ENCODE measurements around the gene POU5F1.
"Not testable (repeated sequence)": the region's sequence is repeated elsewhere in the genome, so short reads cannot be mapped to it uniquely, and the experiment has no call there.

Gene POU5F1

GRCh38 chr6:31170600-31170881 lies at the start of gene POU5F1:
Gene POU5F1, minus strand, starts transcription at chr6:31170682. Its CDS starts 62 bp downstream, at chr6:31170620.
- Mint-ChIP-seq H3K4me3 (no peak within 1 kb of the TSS), H3K4me1 (peaks cover 6% of the 10 kb centered on the region), H3K9me3 (no peaks in the 10 kb centered on the region), H3K36me3 (no peaks in the 10 kb centered on the region), H3K27ac (no peak within 1 kb of the TSS), H3K27me3 (no peaks in the 10 kb centered on the region)
- no peak for ATAC-seq

GRCh38 chr6:31216208-31216898 lies 45.9 kb upstream of the POU5F1 start:
- Mint-ChIP-seq H3K4me1 (peaks cover 9% of the 10 kb centered on the region), H3K9me3 (peaks cover 8% of the 10 kb centered on the region), H3K27ac (peak overlapping the region; percentile 29), H3K36me3 (peaks cover 10% of the 10 kb centered on the region), H3K4me3 (no peak overlapping the region), H3K27me3 (no peaks in the 10 kb centered on the region)
- ATAC-seq, result no peak

GRCh38 chr6:31215216-31215615 lies 44.7 kb upstream of the POU5F1 start:
- not testable (repeated sequence) for H3K27me3 Mint-ChIP-seq, H3K9me3 Mint-ChIP-seq, H3K27ac Mint-ChIP-seq, H3K4me1 Mint-ChIP-seq, H3K4me3 Mint-ChIP-seq, ATAC-seq
- H3K36me3 Mint-ChIP-seq, result peaks cover 10% of the 10 kb centered on the region

GRCh38 chr6:31214516-31214915 lies 44.0 kb upstream of the POU5F1 start:
- no peak overlapping the region for H3K27ac Mint-ChIP-seq
- no peak overlapping the region for H3K4me3 Mint-ChIP-seq
- peaks cover 9% of the 10 kb centered on the region for H3K27me3 Mint-ChIP-seq
- H3K9me3 Mint-ChIP-seq, result peaks cover 8% of the 10 kb centered on the region
- ATAC-seq, result no peak
- peaks cover 9% of the 10 kb centered on the region for H3K4me1 Mint-ChIP-seq
- H3K36me3 Mint-ChIP-seq, result peaks cover 10% of the 10 kb centered on the region

- Mint-ChIP-seq H3K27me3 (peaks cover 12% of the 10 kb centered on the region), H3K4me1 (peaks cover 9% of the 10 kb centered on the region), H3K36me3 (no peaks in the 10 kb centered on the region), H3K27ac (no peak overlapping the region), H3K9me3 (no peaks in the 10 kb centered on the region), H3K4me3 (no peak overlapping the region)
- no peak for ATAC-seq
Measured at GRCh38 chr6:31210741-31211532, 40.5 kb upstream of the POU5F1 start.

- no peak for ATAC-seq
- peaks cover 12% of the 10 kb centered on the region for H3K27me3 Mint-ChIP-seq
- H3K9me3 Mint-ChIP-seq, result no peaks in the 10 kb centered on the region
- no peak overlapping the region for H3K4me3 Mint-ChIP-seq
- no peaks in the 10 kb centered on the region for H3K36me3 Mint-ChIP-seq
- no peak overlapping the region for H3K27ac Mint-ChIP-seq
- H3K4me1 Mint-ChIP-seq, result peaks cover 7% of the 10 kb centered on the region
Measured at GRCh38 chr6:31210123-31210522, 39.6 kb upstream of the POU5F1 start.

- peaks cover 13% of the 10 kb centered on the region for H3K4me1 Mint-ChIP-seq
- peaks cover 12% of the 10 kb centered on the region for H3K27me3 Mint-ChIP-seq
- no peaks in the 10 kb centered on the region for H3K36me3 Mint-ChIP-seq
- ATAC-seq, result no peak
- H3K27ac Mint-ChIP-seq, result no peak overlapping the region
- no peak overlapping the region for H3K4me3 Mint-ChIP-seq
- no peaks in the 10 kb centered on the region for H3K9me3 Mint-ChIP-seq
Measured at GRCh38 chr6:31209137-31209536, 38.7 kb upstream of the POU5F1 start.

GRCh38 chr6:31208506-31208905 lies 38.0 kb upstream of the POU5F1 start:
- Mint-ChIP-seq H3K27ac (no peak overlapping the region), H3K4me3 (no peak overlapping the region)
- ATAC-seq, result no peak

GRCh38 chr6:31205638-31206037 lies 35.2 kb upstream of the POU5F1 start:
- H3K4me3 Mint-ChIP-seq, result no peak overlapping the region
- peaks cover 5% of the 10 kb centered on the region for H3K36me3 Mint-ChIP-seq
- no peak overlapping the region for H3K27ac Mint-ChIP-seq
- ATAC-seq, result no peak
- H3K9me3 Mint-ChIP-seq, result no peaks in the 10 kb centered on the region
- peaks cover 45% of the 10 kb centered on the region for H3K4me1 Mint-ChIP-seq
- H3K27me3 Mint-ChIP-seq, result peaks cover 12% of the 10 kb centered on the region

More at GRCh38 chr6:31208506-31208905, 38.0 kb upstream of the POU5F1 start:
- peaks cover 12% of the 10 kb centered on the region for H3K27me3 Mint-ChIP-seq
- H3K9me3 Mint-ChIP-seq, result no peaks in the 10 kb centered on the region
- H3K4me1 Mint-ChIP-seq, result peaks cover 19% of the 10 kb centered on the region
- no peaks in the 10 kb centered on the region for H3K36me3 Mint-ChIP-seq

GRCh38 chr6:31204751-31205145 lies 34.3 kb upstream of the POU5F1 start:
- H3K9me3 Mint-ChIP-seq, result no peaks in the 10 kb centered on the region
- H3K27me3 Mint-ChIP-seq, result peaks cover 5% of the 10 kb centered on the region
- peak overlapping the region; percentile 86 for H3K27ac Mint-ChIP-seq
- no peak for ATAC-seq
- H3K36me3 Mint-ChIP-seq, result peaks cover 5% of the 10 kb centered on the region
- peak overlapping the region; percentile 90 for H3K4me3 Mint-ChIP-seq
- H3K4me1 Mint-ChIP-seq, result peaks cover 45% of the 10 kb centered on the region

- H3K27me3 Mint-ChIP-seq, result no peaks in the 10 kb centered on the region
- peaks cover 5% of the 10 kb centered on the region for H3K36me3 Mint-ChIP-seq
- peak overlapping the region; percentile 90 for H3K4me3 Mint-ChIP-seq
- H3K4me1 Mint-ChIP-seq, result peaks cover 51% of the 10 kb centered on the region
- no peaks in the 10 kb centered on the region for H3K9me3 Mint-ChIP-seq
- peak overlapping the region; percentile 86 for H3K27ac Mint-ChIP-seq
- ATAC-seq, result peak; percentile 86
Measured at GRCh38 chr6:31203345-31203979, 33.0 kb upstream of the POU5F1 start.

GRCh38 chr6:31202259-31203166 lies 32.0 kb upstream of the POU5F1 start:
- H3K4me3 Mint-ChIP-seq, result peak overlapping the region; percentile 41

GRCh38 chr6:31199105-31199452 lies 28.6 kb upstream of the POU5F1 start:
- H3K9me3 Mint-ChIP-seq, H3K27me3 Mint-ChIP-seq, H3K4me3 Mint-ChIP-seq, ATAC-seq: not testable (repeated sequence)
- Mint-ChIP-seq H3K36me3 (peaks cover 11% of the 10 kb centered on the region), H3K27ac (peak overlapping the region; percentile 89), H3K4me1 (peaks cover 55% of the 10 kb centered on the region)

More at GRCh38 chr6:31202259-31203166, 32.0 kb upstream of the POU5F1 start:
- H3K4me1 Mint-ChIP-seq, result peaks cover 51% of the 10 kb centered on the region
- no peaks in the 10 kb centered on the region for H3K9me3 Mint-ChIP-seq
- peak overlapping the region; percentile 86 for H3K27ac Mint-ChIP-seq
- ATAC-seq, result no peak
- peaks cover 5% of the 10 kb centered on the region for H3K36me3 Mint-ChIP-seq
- H3K27me3 Mint-ChIP-seq, result no peaks in the 10 kb centered on the region

- ATAC-seq, result peak; percentile 91
Measured at GRCh38 chr6:31197559-31198305, 27.2 kb upstream of the POU5F1 start.

More at GRCh38 chr6:31197559-31198305, 27.2 kb upstream of the POU5F1 start:
- Mint-ChIP-seq H3K27ac (peak overlapping the region; percentile 89), H3K36me3 (peaks cover 11% of the 10 kb centered on the region), H3K4me3 (peak overlapping the region; percentile 62), H3K27me3 (no peaks in the 10 kb centered on the region), H3K4me1 (peaks cover 42% of the 10 kb centered on the region), H3K9me3 (no peaks in the 10 kb centered on the region)
